ENCODE data around the gene KIRREL1. TPM values are rescaled to one million over a fixed set of nuclear protein-coding genes. Genes with fewer than 3 reads are reported as not detected.

KIRREL1 gene
- total and polyA plus RNA-seq, 2 experiments from 2014 or later = 5.1 to 35.2 TPM

DNA sequence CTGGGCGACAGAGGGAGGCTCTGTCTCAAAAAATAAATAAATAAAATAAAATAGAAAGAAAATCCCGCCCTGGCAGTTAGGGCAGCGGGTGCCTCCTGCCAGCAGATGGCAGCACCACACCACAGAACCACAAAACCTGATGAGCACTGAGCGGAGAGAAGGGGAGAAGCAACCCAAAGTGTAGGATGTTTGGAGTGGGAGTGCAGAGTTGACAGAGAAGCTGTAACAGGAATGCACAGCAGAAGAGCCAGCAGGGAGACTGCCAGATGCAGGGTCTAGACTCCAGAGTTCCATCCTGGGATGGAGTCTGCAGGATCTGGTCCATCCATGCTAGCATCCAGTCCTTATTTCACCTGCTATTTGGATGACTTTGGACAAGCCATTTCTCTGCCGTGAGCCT is 29.7 kb upstream of the KIRREL1 start:
- H3K36me3 Mint-ChIP-seq (ENCODE audit: low read depth) = no peaks in the 10 kb centered on the region
- no peaks in the 10 kb centered on the region for H3K9me3 Mint-ChIP-seq
- H4K20me1 ChIP-seq (replicated peaks; ENCODE audit: insufficient read depth) = no peaks in the 10 kb centered on the region
- no peak overlapping the region for H3K27ac ChIP-seq (ENCODE audit: low read depth)
- TF ChIP-seq CREB1 (CRISPR knock-in tag; IDR thresholded peaks at IDR 0.05; ENCODE audit: low read depth) = no peak
- TF ChIP-seq, protein P1, sequence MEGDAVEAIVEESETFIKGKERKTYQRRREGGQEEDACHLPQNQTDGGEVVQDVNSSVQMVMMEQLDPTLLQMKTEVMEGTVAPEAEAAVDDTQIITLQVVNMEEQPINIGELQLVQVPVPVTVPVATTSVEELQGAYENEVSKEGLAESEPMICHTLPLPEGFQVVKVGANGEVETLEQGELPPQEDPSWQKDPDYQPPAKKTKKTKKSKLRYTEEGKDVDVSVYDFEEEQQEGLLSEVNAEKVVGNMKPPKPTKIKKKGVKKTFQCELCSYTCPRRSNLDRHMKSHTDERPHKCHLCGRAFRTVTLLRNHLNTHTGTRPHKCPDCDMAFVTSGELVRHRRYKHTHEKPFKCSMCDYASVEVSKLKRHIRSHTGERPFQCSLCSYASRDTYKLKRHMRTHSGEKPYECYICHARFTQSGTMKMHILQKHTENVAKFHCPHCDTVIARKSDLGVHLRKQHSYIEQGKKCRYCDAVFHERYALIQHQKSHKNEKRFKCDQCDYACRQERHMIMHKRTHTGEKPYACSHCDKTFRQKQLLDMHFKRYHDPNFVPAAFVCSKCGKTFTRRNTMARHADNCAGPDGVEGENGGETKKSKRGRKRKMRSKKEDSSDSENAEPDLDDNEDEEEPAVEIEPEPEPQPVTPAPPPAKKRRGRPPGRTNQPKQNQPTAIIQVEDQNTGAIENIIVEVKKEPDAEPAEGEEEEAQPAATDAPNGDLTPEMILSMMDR (conservative IDR thresholded peaks at IDR 0.05; ENCODE audit: low read depth in 2 of 2) = peak; percentile 96 to 97
- TF ChIP-seq STAT1 (IDR thresholded peaks at IDR 0.05; ENCODE audit: unreplicated experiment) = no peak
- no peak for TF ChIP-seq POLR2AphosphoS5 (IDR thresholded peaks at IDR 0.05; ENCODE audit: low read depth)
- no peak for TF ChIP-seq ZNF114 (CRISPR knock-in tag; IDR thresholded peaks at IDR 0.05)
- TF ChIP-seq JUNB (IDR thresholded peaks at IDR 0.05; ENCODE audit: unreplicated experiment) = no peak
- TF ChIP-seq ETS1 (IDR thresholded peaks at IDR 0.05) = no peak
- peaks cover 11% of the 10 kb centered on the region; the same call in 2 of the 3 replicates for H3K4me1 Mint-ChIP-seq
- no peaks in the 10 kb centered on the region for H3K36me3 ChIP-seq (ENCODE audit: insufficient read depth)
- H3K27ac Mint-ChIP-seq = no peak overlapping the region
- peak; percentile 87 for DNase-seq (ENCODE audit: low spot score)
- no peak overlapping the region for H3K4me3 ChIP-seq
- no peaks in the 10 kb centered on the region for H3K27me3 ChIP-seq (ENCODE audit: insufficient read depth)
- H3F3A ChIP-seq (replicated peaks; ENCODE audit: low read depth) = no peaks in the 10 kb centered on the region
- H3K4me2 ChIP-seq = no peak overlapping the region
- no peaks in the 10 kb centered on the region for H3K9me2 ChIP-seq (ENCODE audit: insufficient read depth)
- no peaks in the 10 kb centered on the region for H3K79me2 ChIP-seq (replicated peaks; ENCODE audit: insufficient read depth)
- no peaks in the 10 kb centered on the region for H3K4me1 ChIP-seq (ENCODE audit: insufficient read depth)
- peak; percentile 94 for ATAC-seq
- H3K27me3 Mint-ChIP-seq (ENCODE audit: insufficient read depth, low read depth, poor library complexity) = peaks cover 3% of the 10 kb centered on the region
- peak overlapping the region; percentile 76 for H2AFZ ChIP-seq
- H3K4me3 Mint-ChIP-seq = no peak overlapping the region

DNA sequence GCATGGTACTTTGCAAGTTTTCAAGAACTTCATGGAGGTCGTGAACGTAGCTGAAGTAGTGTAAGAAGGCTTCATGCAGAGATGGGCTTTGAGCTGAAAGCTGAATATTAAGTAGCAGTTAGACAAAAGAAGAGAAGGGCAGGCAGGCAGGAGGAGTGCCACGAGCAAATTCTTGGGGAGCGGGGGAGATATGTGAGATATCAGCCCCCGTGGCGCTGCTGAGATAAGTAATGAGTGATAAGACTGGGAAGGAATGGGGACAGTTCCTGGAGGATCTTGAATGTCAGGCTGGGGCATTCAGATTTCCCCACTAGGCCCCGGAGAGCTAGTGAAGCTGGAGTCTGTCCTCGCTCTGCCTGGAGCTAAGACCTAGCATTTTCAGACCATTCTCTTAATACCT is 27.9 kb upstream of the KIRREL1 start:
- Histone ChIP-seq H3K9me2 (ENCODE audit: insufficient read depth) (no peaks in the 10 kb centered on the region), H3K27ac (ENCODE audit: low read depth) (no peak overlapping the region), H3K79me2 (replicated peaks; ENCODE audit: insufficient read depth) (no peaks in the 10 kb centered on the region), H4K20me1 (replicated peaks; ENCODE audit: insufficient read depth) (no peaks in the 10 kb centered on the region), H3K4me2 (no peak overlapping the region), H3K36me3 (ENCODE audit: insufficient read depth) (no peaks in the 10 kb centered on the region), H3F3A (replicated peaks; ENCODE audit: low read depth) (no peaks in the 10 kb centered on the region), H3K4me1 (ENCODE audit: insufficient read depth) (no peaks in the 10 kb centered on the region), H3K27me3 (ENCODE audit: insufficient read depth) (no peaks in the 10 kb centered on the region), H3K4me3 (no peak overlapping the region), H2AFZ (no peak overlapping the region)
- peaks cover 9% of the 10 kb centered on the region for H3K9me3 Mint-ChIP-seq
- TF ChIP-seq NANOG (IDR thresholded peaks at IDR 0.05; ENCODE audit: borderline replicate concordance) (no peak), CREB1 (CRISPR knock-in tag; IDR thresholded peaks at IDR 0.05; ENCODE audit: low read depth) (no peak), POLR2AphosphoS5 (IDR thresholded peaks at IDR 0.05; ENCODE audit: low read depth) (no peak), STAT1 (IDR thresholded peaks at IDR 0.05; ENCODE audit: unreplicated experiment) (no peak)
- TF ChIP-seq, protein P2, sequence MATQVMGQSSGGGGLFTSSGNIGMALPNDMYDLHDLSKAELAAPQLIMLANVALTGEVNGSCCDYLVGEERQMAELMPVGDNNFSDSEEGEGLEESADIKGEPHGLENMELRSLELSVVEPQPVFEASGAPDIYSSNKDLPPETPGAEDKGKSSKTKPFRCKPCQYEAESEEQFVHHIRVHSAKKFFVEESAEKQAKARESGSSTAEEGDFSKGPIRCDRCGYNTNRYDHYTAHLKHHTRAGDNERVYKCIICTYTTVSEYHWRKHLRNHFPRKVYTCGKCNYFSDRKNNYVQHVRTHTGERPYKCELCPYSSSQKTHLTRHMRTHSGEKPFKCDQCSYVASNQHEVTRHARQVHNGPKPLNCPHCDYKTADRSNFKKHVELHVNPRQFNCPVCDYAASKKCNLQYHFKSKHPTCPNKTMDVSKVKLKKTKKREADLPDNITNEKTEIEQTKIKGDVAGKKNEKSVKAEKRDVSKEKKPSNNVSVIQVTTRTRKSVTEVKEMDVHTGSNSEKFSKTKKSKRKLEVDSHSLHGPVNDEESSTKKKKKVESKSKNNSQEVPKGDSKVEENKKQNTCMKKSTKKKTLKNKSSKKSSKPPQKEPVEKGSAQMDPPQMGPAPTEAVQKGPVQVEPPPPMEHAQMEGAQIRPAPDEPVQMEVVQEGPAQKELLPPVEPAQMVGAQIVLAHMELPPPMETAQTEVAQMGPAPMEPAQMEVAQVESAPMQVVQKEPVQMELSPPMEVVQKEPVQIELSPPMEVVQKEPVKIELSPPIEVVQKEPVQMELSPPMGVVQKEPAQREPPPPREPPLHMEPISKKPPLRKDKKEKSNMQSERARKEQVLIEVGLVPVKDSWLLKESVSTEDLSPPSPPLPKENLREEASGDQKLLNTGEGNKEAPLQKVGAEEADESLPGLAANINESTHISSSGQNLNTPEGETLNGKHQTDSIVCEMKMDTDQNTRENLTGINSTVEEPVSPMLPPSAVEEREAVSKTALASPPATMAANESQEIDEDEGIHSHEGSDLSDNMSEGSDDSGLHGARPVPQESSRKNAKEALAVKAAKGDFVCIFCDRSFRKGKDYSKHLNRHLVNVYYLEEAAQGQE (IDR thresholded peaks at IDR 0.05; ENCODE audit: unreplicated experiment) = no peak
- peaks cover 7% of the 10 kb centered on the region for H3K36me3 Mint-ChIP-seq (ENCODE audit: low read depth)
- ATAC-seq (no peak), DNase-seq (ENCODE audit: low spot score) (no peak)
- H3K4me3 Mint-ChIP-seq = no peak overlapping the region
- peaks cover 11% of the 10 kb centered on the region; the same call in 2 of the 3 replicates for H3K4me1 Mint-ChIP-seq
- no peak overlapping the region; the same call in 1 of the 2 replicates for H3K27ac Mint-ChIP-seq
- peaks cover 10% of the 10 kb centered on the region for H3K27me3 Mint-ChIP-seq (ENCODE audit: insufficient read depth, low read depth, poor library complexity)

Data from GM23338 (cell line).